NCI-H2171 (cell line): Measurements from ENCODE around the gene LGMN.
"Not testable (repeated sequence)": the region's sequence is repeated elsewhere in the genome, so short reads cannot be mapped to it uniquely, and the experiment has no call there.

ENCODE experiments used
- DNase-seq: peaks from one replicate; lab custom pipeline; 2025; lab: John Stamatoyannopoulos, UW

The LGMN gene

GRCh38 chr14:92694807-92695206 is 53.6 kb downstream of the LGMN start:
- no peak for DNase-seq

- DNase-seq, result no peak
These were observed 54.2 kb downstream of the LGMN start for GRCh38 chr14:92693998-92694795.

DNA sequence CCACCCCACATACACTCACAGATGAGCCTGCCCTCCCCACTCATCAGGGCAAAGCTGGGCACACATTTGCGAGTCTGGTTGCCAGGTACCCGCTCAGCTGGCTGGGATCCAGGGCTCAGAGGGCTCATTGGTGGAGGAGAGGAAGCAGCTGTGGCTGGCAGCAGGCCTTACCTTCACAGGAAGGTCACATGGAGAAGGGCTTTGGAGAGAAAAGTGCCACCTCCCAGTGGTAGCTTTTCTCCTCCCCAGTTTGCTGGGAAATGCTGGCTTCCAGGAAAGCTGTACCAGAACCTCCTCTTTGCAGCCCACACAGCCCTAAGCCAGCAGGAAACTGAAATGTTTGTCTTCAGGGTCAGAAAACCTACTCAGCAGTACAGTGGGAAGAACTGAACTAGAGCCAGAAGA is 55.6 kb downstream of the LGMN start:
- peak; percentile 95 for DNase-seq

DNA sequence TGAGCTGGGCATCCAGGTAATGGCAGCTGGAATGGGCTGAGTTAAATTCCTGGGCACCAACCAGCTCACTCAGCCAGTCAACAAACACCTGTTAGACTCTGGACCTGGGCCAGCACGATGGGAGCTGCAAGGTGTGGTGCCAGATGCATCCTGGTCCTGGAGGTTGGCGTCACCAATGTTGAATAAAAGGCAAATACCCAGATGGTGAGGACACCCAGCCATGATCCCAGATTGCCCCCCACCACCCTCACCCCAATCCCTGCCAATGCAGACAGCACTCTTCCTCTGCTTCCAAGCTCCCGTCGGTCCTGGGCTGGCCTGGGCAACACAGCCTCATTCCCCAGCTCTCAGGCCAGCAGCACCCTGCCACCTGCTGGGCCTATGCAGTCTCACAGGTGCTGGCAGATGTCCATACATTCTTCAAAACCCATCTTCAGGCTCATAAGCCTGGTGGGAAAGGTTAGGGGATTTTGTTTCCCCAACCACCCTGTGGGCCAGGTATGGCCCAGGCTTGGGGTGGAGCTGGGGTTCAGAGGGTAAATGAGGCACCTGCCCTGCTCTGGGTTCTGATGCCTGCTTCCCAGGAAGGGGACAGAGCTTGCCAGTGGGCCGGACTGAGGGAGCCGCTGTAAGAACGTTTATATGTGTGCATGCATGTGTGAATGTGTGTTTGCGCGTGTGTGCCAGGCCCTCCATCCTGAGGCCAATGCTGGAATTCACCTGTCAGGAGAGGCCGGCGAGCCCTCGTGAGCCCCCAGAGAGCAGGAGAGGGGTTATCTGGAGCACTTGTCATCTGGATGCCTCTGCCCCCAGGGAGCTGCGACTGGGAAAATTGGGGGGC is 58.0 kb downstream of the LGMN start:
- DNase-seq, result peak; percentile 81

DNA sequence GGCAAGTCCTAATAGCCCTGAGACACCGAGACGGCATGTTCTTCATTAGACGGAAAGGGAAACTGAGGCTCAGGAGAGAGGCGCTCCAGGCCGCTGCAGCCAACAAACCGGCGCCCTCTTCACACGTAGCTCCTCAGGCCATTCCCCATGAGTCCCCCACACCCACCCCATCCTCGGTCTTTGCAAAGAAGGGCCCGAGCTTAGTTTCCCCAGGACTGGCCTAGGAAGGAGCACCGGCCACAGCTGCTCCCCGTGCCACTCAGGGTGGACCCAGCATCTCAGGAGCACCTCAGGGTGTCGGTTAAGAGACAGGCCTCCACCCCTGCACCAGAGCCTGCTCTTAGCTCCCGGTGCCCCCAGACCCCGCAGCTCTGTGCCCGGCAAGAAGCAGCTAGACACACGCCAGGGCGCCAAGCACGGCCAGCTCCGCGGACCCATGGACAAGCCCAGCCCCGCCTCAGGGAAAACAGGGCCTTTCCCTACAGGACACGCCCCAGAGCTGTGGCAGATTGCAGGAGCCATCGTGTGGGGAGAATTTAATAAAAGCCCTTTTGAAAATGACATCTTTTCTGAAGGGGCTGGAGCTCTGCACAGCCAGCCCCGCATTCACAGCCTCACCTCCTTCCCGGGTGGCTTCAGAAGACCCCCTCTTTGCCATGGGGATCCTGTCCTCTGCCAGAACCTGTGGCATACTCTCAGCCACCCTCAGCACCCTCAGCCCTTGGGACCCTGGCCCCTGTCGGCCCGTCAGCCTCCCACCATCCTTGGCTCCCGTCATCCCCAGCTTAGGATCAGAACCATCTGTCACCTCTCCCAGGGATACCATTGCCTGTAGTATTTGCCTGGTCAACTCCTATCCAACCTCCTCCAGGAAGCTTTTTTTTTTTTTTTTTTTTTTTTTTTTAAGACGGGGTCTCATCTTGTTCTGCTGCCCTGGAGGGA is 59.7 kb downstream of the LGMN start:
- DNase-seq, result peak; percentile 50

DNA sequence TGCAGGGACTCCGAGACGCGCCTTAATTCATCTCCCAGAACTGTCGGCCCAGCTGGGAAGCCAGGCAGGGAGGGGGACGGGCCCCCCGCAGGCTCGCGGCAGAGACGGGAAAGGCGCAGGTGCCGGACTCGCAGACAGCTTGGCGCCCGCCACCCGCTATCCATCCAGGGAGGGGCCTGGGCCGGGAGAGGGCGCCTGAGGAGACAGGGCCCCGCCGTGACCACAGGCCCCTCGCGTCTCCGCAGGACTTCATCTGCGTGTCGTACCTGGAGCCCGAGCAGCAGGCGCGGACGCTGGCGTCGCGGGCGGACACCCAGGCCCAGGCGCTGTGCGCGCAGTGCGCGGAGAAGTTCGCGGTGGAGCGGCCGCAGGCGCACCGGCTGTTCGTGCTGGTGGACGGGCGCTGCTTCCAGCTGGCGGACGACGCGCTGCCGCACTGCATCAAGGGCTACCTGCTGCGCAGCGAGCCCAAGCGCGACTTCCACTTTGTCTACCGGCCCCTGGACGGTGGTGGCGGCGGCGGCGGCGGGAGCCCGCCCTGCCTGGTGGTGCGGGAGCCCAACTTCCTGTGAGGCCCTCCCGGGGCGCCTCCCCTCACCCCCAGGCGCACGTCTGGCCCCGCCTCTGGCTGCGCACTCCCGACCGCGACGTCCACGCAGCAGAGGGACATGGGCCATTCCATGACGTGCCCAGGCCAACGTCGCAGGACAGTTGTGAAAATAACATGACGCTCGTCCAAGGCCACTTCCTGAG is 60.6 kb downstream of the LGMN start:
- peak; percentile 64 for DNase-seq

GRCh38 chr14:92686900-92687427 is 61.5 kb downstream of the LGMN start:
- peak; percentile 68 for DNase-seq

DNA sequence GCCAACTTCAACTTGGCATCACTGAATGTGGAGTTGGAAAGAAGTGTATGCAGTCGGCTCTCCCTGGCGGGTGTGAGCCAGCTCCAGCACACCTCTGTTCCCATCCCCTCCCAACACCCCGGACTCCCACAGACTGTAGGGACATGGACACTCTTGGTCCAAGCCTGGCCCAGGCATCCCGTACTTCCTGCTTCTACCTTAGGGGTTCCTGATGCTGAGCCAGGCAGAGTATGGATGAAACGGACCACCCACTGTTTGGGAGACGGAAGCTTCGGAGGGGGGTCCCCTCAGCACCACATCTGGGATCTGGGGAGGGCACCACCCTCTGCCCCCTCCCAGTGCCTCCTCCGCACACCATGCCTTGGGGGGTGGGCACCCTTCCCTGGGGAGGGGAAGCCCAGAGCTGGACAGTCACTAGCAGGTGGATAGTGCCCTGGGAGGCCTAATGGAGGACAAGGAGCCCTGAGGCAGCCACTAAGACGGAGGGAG is 62.0 kb downstream of the LGMN start:
- DNase-seq, result no peak

- no peak for DNase-seq
These were observed 62.6 kb downstream of the LGMN start for GRCh38 chr14:92685784-92686355.

- no peak for DNase-seq
These were observed 63.4 kb downstream of the LGMN start for GRCh38 chr14:92684801-92685560.

DNA sequence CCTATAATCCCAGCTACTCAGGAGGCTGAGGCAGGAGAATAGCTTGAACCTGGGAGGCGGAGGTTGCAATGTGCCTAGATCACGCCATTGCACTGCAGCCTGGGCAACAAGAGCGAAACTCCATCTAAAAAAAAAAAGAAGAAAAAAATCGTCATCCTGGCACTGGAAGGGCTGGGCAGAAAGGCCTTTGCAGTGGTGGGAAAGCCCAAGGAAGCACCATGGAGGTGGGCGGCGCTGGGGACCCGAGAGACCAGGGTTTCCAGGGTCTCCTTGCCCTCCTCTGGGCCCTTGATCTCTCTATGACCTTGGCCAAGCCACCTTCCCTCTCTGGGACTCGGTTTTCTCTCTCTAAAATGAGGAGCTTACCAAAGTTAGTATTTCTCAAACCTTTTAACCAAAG is 65.4 kb downstream of the LGMN start:
- no peak for DNase-seq

DNA sequence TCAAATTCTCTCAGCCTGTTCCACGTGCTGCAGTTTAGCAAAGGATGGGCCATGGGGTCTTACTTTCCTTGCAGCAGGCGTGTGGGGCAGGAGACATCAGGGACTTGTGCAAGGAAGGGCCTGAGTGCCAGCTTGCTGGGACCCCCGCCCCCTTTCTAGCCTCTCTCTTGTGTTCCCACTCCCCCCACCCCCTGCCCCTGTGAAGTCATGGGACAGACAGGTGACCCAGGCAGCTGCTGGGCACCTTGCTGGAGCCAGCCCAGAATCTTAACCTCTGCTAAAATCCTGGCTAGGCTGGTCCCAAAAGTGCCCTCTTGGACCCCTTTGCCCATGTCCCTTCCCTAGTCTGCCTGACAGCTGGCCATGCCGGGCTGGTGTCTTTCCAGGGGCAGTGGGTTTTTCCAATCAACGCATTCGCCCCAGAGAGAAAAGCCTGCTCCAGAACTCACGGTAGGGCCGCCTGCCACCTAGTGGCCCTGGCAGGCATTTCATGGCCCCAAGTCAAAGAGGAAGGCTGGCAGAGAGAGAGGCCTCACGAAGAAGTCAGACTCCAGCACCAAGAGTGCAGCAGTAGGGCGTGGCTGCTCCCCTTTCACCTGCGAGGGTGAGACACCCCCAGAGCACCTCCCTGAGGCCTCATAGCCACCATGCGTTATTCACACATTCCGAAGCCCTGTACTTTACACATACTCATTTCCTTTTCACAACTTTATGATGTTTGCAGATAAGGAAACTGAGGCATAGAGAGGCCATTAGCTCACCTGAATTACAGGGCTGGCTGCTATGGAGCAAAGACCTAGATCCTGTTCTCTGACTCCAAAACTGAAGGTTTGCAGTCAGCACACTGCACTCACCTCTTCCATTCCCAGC is 67.4 kb downstream of the LGMN start:
- DNase-seq, result peak; percentile 62

DNA sequence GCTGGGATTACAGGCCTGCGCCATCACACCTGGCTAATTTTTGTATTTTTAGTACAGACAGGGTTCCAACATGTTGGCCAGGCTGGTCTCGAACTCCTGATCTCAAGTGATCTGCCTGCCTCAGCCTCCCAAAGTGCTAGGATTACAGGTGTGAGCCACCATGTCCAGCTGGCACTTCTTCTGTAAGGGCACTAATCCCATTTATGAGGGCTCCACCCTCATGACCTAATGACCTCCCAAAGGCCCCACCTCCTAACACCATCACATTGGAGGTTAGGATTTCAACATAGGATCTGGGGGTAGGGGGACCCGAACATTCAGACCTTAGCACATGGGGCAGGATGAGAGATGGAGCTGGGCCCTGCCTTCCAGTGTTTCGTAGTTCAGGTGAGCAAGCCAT is 68.1 kb downstream of the LGMN start:
- DNase-seq, result not testable (repeated sequence)

DNA sequence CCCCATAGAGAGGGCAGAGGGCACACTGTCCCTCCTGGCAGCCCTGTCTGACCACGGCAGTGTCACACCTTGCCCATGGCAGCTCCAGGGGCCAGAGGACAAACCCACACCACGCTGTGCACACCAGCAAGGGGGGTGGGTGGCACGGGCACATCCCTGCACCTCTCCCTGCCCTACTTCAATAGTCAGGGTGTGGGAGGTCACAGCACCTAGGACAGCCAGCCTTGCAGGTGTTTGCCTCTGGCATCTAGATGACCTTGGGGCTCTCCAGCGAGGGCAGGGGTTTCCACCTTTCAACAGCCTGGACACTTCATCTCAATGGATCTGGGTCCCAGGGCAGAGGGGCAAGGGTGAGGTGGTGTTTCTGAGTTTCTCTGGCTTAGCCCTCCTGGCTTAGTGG is 69.2 kb downstream of the LGMN start:
- DNase-seq, result no peak

DNA sequence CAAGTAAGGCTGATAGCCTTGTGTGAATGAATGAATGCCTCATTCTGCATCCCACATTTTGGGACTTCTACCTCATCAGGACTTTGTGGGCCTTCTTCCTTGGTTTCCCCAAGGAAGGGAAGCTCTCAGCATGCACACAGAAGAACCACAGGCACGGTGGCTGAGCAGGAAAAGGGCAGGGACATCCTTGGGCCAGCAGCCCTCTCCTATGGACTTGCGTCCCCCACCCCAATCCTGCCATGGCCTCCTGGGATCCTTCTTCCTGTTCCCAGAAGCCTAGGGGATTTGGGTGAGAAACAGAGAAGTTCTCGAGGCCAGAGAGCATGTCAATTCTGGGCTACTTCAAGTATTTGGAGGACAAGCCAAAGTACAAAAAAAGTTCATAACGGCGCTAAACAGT is 69.7 kb downstream of the LGMN start:
- no peak for DNase-seq

DNA sequence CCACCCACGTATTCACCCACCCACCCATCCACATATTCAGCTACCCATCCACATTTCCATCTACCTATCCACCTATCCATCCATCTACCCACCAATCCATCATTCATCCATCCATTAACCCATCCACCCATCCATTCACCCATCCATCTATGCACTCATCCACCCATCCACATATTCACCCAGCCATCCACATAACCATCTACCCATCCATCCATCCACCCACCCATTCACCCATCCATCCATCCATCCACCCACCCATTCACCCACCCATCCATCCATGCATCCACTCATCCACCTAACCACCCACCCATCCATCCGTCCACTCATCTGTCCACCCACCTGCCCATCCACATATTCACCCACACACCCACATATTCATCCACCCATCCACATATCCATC is 70.5 kb downstream of the LGMN start:
- DNase-seq, result no peak

- no peak for DNase-seq
These were observed 71.2 kb downstream of the LGMN start for GRCh38 chr14:92677087-92677668.

GRCh38 chr14:92676403-92677086 is 71.9 kb downstream of the LGMN start:
- no peak for DNase-seq
